Measurements from ENCODE around the gene PIK3C2A.

Gene PIK3C2A

GRCh38 chr11:17217401-17217800 lies 9.6 kb upstream of the PIK3C2A start (continued):
- no peak for TF ChIP-seq PATZ1 (CRISPR knock-in tag; IDR thresholded peaks at IDR 0.05; ENCODE audit: borderline replicate concordance)
- TF ChIP-seq ZNF8 (CRISPR knock-in tag; IDR thresholded peaks at IDR 0.05): no peak
- no peak for TF ChIP-seq ZC3H10 (CRISPR knock-in tag; IDR thresholded peaks at IDR 0.05)
- no peak for TF ChIP-seq SNAI2 (CRISPR knock-in tag; IDR thresholded peaks at IDR 0.05)
- no peak for TF ChIP-seq GLIS3 (CRISPR knock-in tag; IDR thresholded peaks at IDR 0.05)
- TF ChIP-seq CSDC2 (CRISPR knock-in tag; IDR thresholded peaks at IDR 0.05): no peak

DNA sequence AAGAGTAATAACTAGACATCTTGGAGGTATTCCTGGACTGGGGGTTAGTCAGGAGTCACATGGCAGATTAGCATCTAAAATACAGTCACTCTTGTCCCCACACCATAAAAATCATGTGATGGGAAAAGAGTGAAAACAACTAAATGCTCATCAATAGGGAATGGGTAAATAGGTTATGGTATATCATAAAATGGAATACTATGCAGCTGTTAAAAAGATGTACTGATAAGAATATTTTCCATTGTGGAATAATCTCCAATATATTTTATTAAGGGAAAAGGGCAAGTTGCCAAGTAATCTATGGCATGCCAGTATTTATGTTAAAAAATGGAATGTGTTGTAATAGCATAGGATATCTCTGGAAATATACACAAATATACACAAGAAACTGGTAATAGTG lies 6.6 kb upstream of the PIK3C2A start:
- no peak for ATAC-seq
- TF ChIP-seq ZNF8 (CRISPR knock-in tag; IDR thresholded peaks at IDR 0.05) (peak; percentile 99), ZC3H10 (CRISPR knock-in tag; IDR thresholded peaks at IDR 0.05) (no peak)

DNA sequence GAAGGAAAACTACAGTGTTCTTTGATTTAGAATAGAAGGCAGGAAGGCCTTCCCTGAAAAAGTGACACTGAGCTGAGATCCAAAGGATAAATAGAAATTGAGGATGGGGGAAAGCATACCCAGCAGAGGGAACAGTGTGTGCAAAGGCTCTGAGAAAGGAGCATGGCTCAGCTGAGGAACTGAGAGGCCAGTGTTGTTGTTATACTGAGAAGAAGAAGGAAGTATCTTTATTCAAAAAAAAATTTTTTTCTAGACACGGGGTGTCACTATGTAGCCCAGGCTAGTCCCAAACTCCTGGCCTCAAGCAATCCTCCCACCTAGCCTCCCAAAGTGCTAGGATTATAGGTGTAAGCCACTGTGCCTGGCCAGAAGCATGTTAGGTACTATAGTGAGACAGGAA lies 3.5 kb upstream of the PIK3C2A start:
- ATAC-seq: no peak
- no peak for TF ChIP-seq ESRRG (CRISPR knock-in tag; IDR thresholded peaks at IDR 0.05)
- TF ChIP-seq GLIS3 (CRISPR knock-in tag; IDR thresholded peaks at IDR 0.05): no peak
- TF ChIP-seq ARNTL (CRISPR knock-in tag; IDR thresholded peaks at IDR 0.05; ENCODE audit: borderline replicate concordance, low read depth): no peak
- no peak for TF ChIP-seq TOX (CRISPR knock-in tag; IDR thresholded peaks at IDR 0.05; ENCODE audit: borderline replicate concordance)
- TF ChIP-seq ZFP30 (CRISPR knock-in tag; IDR thresholded peaks at IDR 0.05): no peak
- TF ChIP-seq ZC3H10 (CRISPR knock-in tag; IDR thresholded peaks at IDR 0.05): no peak
- TF ChIP-seq ZFP3 (CRISPR knock-in tag; IDR thresholded peaks at IDR 0.05): no peak
- no peak for TF ChIP-seq CSDC2 (CRISPR knock-in tag; IDR thresholded peaks at IDR 0.05)
- no peak for TF ChIP-seq SNAI2 (CRISPR knock-in tag; IDR thresholded peaks at IDR 0.05)
- no peak for TF ChIP-seq PPARA (CRISPR knock-in tag; IDR thresholded peaks at IDR 0.05; ENCODE audit: borderline replicate concordance)

GRCh38 chr11:17209939-17210245 lies 2.1 kb upstream of the PIK3C2A start:
- no peak for TF ChIP-seq ZFP3 (CRISPR knock-in tag; IDR thresholded peaks at IDR 0.05)
- ATAC-seq: no peak

GRCh38 chr11:17208257-17208999 lies 642 bp upstream of the PIK3C2A start:
- TF ChIP-seq ESRRG (CRISPR knock-in tag; IDR thresholded peaks at IDR 0.05) (0 out of 2 replicates have a peak, but pooled peaks have one; percentile 18), PATZ1 (CRISPR knock-in tag; IDR thresholded peaks at IDR 0.05; ENCODE audit: borderline replicate concordance) (0 out of 2 replicates have a peak, but pooled peaks have one; percentile 8), BACH2 (CRISPR knock-in tag; IDR thresholded peaks at IDR 0.05; ENCODE audit: borderline replicate concordance) (no peak), GLIS3 (CRISPR knock-in tag; IDR thresholded peaks at IDR 0.05) (no peak), ISL1 (CRISPR knock-in tag; IDR thresholded peaks at IDR 0.05) (no peak), ZFP30 (CRISPR knock-in tag; IDR thresholded peaks at IDR 0.05) (no peak; the same call in 1 of the 2 replicates), ARNTL (CRISPR knock-in tag; IDR thresholded peaks at IDR 0.05; ENCODE audit: borderline replicate concordance, low read depth) (no peak), TCF4 (CRISPR knock-in tag; IDR thresholded peaks at IDR 0.05; ENCODE audit: borderline replicate concordance) (no peak)
- peak; percentile 77 for ATAC-seq

DNA sequence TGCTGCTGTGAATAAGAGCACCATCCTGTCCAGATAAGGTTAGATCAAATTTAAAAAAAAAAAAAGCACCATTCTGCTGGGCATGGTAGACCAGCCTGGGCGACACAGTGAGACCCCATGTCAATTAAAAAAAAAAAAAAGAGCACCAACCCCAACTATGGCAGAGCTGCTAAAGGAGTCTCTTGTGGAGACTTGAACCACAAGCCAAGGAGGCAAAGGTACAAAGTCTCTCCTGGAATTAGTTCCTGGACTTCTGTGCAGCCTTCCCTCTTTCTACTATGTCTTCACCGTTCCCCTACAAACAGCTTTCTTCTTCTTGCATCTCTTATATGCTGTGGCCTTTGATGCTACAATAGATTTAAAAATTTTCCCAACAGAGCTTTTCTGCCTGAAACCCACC lies 1.3 kb downstream of the PIK3C2A start:
- TF ChIP-seq PATZ1 (CRISPR knock-in tag; IDR thresholded peaks at IDR 0.05; ENCODE audit: borderline replicate concordance) (no peak), ZNF70 (CRISPR knock-in tag; IDR thresholded peaks at IDR 0.05) (no peak), ARNTL (CRISPR knock-in tag; IDR thresholded peaks at IDR 0.05; ENCODE audit: borderline replicate concordance, low read depth) (no peak), CSDC2 (CRISPR knock-in tag; IDR thresholded peaks at IDR 0.05) (no peak), BACH2 (CRISPR knock-in tag; IDR thresholded peaks at IDR 0.05; ENCODE audit: borderline replicate concordance) (no peak), TCF4 (CRISPR knock-in tag; IDR thresholded peaks at IDR 0.05; ENCODE audit: borderline replicate concordance) (no peak), ZNF565 (CRISPR knock-in tag; conservative IDR thresholded peaks at IDR 0.05; ENCODE audit: low read depth) (no peak), ZFP30 (CRISPR knock-in tag; IDR thresholded peaks at IDR 0.05) (no peak)
- TF ChIP-seq, protein P1, sequence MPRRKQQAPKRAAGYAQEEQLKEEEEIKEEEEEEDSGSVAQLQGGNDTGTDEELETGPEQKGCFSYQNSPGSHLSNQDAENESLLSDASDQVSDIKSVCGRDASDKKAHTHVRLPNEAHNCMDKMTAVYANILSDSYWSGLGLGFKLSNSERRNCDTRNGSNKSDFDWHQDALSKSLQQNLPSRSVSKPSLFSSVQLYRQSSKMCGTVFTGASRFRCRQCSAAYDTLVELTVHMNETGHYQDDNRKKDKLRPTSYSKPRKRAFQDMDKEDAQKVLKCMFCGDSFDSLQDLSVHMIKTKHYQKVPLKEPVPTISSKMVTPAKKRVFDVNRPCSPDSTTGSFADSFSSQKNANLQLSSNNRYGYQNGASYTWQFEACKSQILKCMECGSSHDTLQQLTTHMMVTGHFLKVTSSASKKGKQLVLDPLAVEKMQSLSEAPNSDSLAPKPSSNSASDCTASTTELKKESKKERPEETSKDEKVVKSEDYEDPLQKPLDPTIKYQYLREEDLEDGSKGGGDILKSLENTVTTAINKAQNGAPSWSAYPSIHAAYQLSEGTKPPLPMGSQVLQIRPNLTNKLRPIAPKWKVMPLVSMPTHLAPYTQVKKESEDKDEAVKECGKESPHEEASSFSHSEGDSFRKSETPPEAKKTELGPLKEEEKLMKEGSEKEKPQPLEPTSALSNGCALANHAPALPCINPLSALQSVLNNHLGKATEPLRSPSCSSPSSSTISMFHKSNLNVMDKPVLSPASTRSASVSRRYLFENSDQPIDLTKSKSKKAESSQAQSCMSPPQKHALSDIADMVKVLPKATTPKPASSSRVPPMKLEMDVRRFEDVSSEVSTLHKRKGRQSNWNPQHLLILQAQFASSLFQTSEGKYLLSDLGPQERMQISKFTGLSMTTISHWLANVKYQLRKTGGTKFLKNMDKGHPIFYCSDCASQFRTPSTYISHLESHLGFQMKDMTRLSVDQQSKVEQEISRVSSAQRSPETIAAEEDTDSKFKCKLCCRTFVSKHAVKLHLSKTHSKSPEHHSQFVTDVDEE (CRISPR knock-in tag; IDR thresholded peaks at IDR 0.05): no peak
- TF ChIP-seq, protein P2, sequence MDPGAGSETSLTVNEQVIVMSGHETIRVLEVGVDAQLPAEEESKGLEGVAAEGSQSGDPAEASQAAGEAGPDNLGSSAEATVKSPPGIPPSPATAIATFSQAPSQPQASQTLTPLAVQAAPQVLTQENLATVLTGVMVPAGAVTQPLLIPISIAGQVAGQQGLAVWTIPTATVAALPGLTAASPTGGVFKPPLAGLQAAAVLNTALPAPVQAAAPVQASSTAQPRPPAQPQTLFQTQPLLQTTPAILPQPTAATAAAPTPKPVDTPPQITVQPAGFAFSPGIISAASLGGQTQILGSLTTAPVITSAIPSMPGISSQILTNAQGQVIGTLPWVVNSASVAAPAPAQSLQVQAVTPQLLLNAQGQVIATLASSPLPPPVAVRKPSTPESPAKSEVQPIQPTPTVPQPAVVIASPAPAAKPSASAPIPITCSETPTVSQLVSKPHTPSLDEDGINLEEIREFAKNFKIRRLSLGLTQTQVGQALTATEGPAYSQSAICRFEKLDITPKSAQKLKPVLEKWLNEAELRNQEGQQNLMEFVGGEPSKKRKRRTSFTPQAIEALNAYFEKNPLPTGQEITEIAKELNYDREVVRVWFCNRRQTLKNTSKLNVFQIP (CRISPR knock-in tag; IDR thresholded peaks at IDR 0.05; ENCODE audit: borderline replicate concordance, low read depth): no peak
- ATAC-seq: no peak
